CD14-positive monocyte (primary cell): ENCODE data around the gene OR2V2. TPM values are rescaled to one million over a fixed set of nuclear protein-coding genes. Genes with fewer than 3 reads are reported as not detected.

ENCODE experiments used
- DNase-seq, 3 donors: peaks; one replicate each; pipeline ENCODE4 v3.0.0-alpha.2; 2011 to 2022
- H2AFZ ChIP-seq: 2 replicates; pipeline ENCODE4 v1.6.0; 2012; ENCODE audit warnings: mild to moderate bottlenecking, low read depth, low read length, inconsistent platforms; ENCODE audit not compliant: insufficient read depth, poor library complexity, severe bottlenecking
- H3K27ac ChIP-seq, 2 donors: 1 replicate in 1 of 2; 2 replicates in 1 of 2; pipeline ENCODE4 v1.5.1; 2012 to 2013; ENCODE audit warnings: low read length in 2 of 2, control low read depth in 1 of 2, inconsistent platforms in 1 of 2, low read depth in 1 of 2, mild to moderate bottlenecking in 1 of 2
- H3K27me3 ChIP-seq, 2 donors: one replicate each; pipeline versions ENCODE4 v1.6.0 to v1.6.1; 2011 to 2013; ENCODE audit warnings: low read length in 2 of 2; ENCODE audit not compliant: control insufficient read depth in 2 of 2, insufficient read depth in 2 of 2
- H3K36me3 ChIP-seq, 2 donors: replicated peaks in 1 of 2; 1 replicate in 1 of 2; 2 replicates in 1 of 2; pipeline versions ENCODE4 v1.5.1 to v1.6.1; 2012 to 2013; ENCODE audit warnings: low read length in 2 of 2, control low read depth in 1 of 2, inconsistent platforms in 1 of 2, mild to moderate bottlenecking in 1 of 2; ENCODE audit not compliant: insufficient read depth in 2 of 2, control insufficient read depth in 1 of 2
- H3K4me1 ChIP-seq, 2 donors: 1 replicate in 1 of 2; 2 replicates in 1 of 2; pipeline versions ENCODE4 v1.5.1 to v1.6.1; 2012 to 2013; ENCODE audit warnings: low read length in 2 of 2, control low read depth in 1 of 2, inconsistent platforms in 1 of 2, mild to moderate bottlenecking in 1 of 2, moderate library complexity in 1 of 2; ENCODE audit not compliant: insufficient read depth in 2 of 2, control insufficient read depth in 1 of 2
- H3K4me2 ChIP-seq: replicated peaks from 2 replicates; pipeline ENCODE3; 2012; ENCODE audit warnings: low read length, moderate library complexity, mild to moderate bottlenecking; ENCODE audit not compliant: poor library complexity, severe bottlenecking; ENCODE audit errors: extremely low read depth
- H3K4me3 ChIP-seq, 3 experiments: fragments of 200-600 bp in 1 of 3; sonication (generic) in 1 of 3; replicated peaks in 1 of 3; 1 replicate in 2 of 3; 2 replicates in 1 of 3; pipeline ENCODE4 v1.5.1; 2011 to 2013; ENCODE audit warnings: low read length in 3 of 3, mild to moderate bottlenecking in 3 of 3, control low read depth in 2 of 3, low read depth in 2 of 3, inconsistent platforms in 1 of 3, moderate library complexity in 1 of 3
- H3K79me2 ChIP-seq: 2 replicates; pipeline ENCODE4 v1.6.0; 2012; ENCODE audit warnings: mild to moderate bottlenecking, control low read depth, inconsistent platforms, low read length, moderate library complexity; ENCODE audit not compliant: insufficient read depth
- H3K9ac ChIP-seq: 2 replicates; pipeline ENCODE4 v1.6.0; 2017; ENCODE audit warnings: low read length, mild to moderate bottlenecking; ENCODE audit not compliant: insufficient read depth, poor library complexity, severe bottlenecking
- H3K9me3 ChIP-seq, 2 donors: replicated peaks in 1 of 2; 1 replicate in 1 of 2; 2 replicates in 1 of 2; pipeline versions ENCODE4 v1.5.1 to v1.6.1; 2012 to 2013; ENCODE audit warnings: low read length in 2 of 2, control low read depth in 1 of 2; ENCODE audit not compliant: control insufficient read depth in 1 of 2, insufficient read depth in 1 of 2
- H4K20me1 ChIP-seq: 2 replicates; pipeline ENCODE4 v1.6.0; 2012; ENCODE audit warnings: mild to moderate bottlenecking, low read length, control low read depth, moderate library complexity; ENCODE audit not compliant: insufficient read depth
- H3K27ac Mint-ChIP-seq, 7 donors: one replicate each; pipeline ENCODE4 v1.8.0; 2020; ENCODE audit warnings: mild to moderate bottlenecking in 7 of 7, mixed read lengths in 7 of 7, moderate library complexity in 6 of 7, inconsistent platforms in 2 of 7
- H3K27me3 Mint-ChIP-seq, 3 donors: one replicate each; pipeline ENCODE4 v1.8.0; 2021 to 2022; ENCODE audit warnings: low read depth in 3 of 3, mild to moderate bottlenecking in 3 of 3, mixed read lengths in 3 of 3, moderate library complexity in 3 of 3, inconsistent platforms in 1 of 3
- H3K36me3 Mint-ChIP-seq, 2 donors: one replicate each; pipeline ENCODE4 v1.8.0; 2020; ENCODE audit warnings: mixed read lengths in 2 of 2, inconsistent platforms in 1 of 2, mild to moderate bottlenecking in 1 of 2
- H3K4me1 Mint-ChIP-seq: one replicate; pipeline ENCODE4 v1.8.0; 2020; ENCODE audit warnings: mild to moderate bottlenecking, mixed read lengths
- H3K4me3 Mint-ChIP-seq, 2 donors: one replicate each; pipeline ENCODE4 v1.8.0; 2020; ENCODE audit warnings: mild to moderate bottlenecking in 2 of 2, mixed read lengths in 2 of 2, moderate library complexity in 1 of 2
- H3K9me3 Mint-ChIP-seq, 7 donors: one replicate each; pipeline ENCODE4 v1.8.0; 2020 to 2022; ENCODE audit warnings: mixed read lengths in 7 of 7, mild to moderate bottlenecking in 6 of 7, moderate library complexity in 6 of 7, inconsistent platforms in 2 of 7
- CTCF ChIP-seq: fragments of 200-600 bp; IDR thresholded peaks from one replicate; pipeline ENCODE4 v1.8.0; 2022; ENCODE audit warnings: antibody characterized with exemption, mild to moderate bottlenecking
- WGBS: methylation state at CpG from one replicate; pipeline ENCODE4 v1.1.5; 2013; ENCODE audit warnings: missing lambda C conversion rate; ENCODE audit not compliant: insufficient coverage; 5-methylcytosine and 5-hydroxymethylcytosine counted together
- intact Hi-C, 2 donors: fragments of 100-400 bp; cut with micrococcal nuclease; formaldehyde crosslinking; loops; one replicate each; pipeline versions ENCODE4 v1.15.0 to v1.15.1; 2023
- polyA plus RNA-seq, 3 donors: library from polyadenylated mRNA; depleted of rRNA in 1 of 3; unstranded in 2 of 3; stranded (reverse) in 1 of 3; fragments of 300-500 nt in 2 of 3; fragments of >200 nt in 1 of 3; fragmentation: Illumina TruSeq in 2 of 3; gene quantifications; 1 replicate in 2 of 3; 2 replicates in 1 of 3; pipeline ENCODE4 v1.2.3, GENCODE V29; 2012 to 2021

The OR2V2 gene
- polyA plus RNA-seq, 3 donors = not detected

- H3K9me3 Mint-ChIP-seq = peaks cover 0 to 9% (median 3%) of the 10 kb centered on the region in 7 donors
- no peaks in the 10 kb centered on the region for H4K20me1 ChIP-seq
- peaks cover 0 to 8% of the 10 kb centered on the region in 2 donors for H3K9me3 ChIP-seq
- H3K27me3 ChIP-seq = no peaks in the 10 kb centered on the region
- no peak overlapping the region for H3K4me3 Mint-ChIP-seq
- H2AFZ ChIP-seq = no peak overlapping the region
- H3K4me3 ChIP-seq = no peak overlapping the region
- no peak for DNase-seq
- H3K4me1 ChIP-seq = no peaks in the 10 kb centered on the region
- no peaks in the 10 kb centered on the region for H3K79me2 ChIP-seq
- intact Hi-C loops = loop anchor here (10.0 kb wide), 3 partner anchors 286 to 366 kb away; partner anchors contain the start of genes ZFP62 (in 2 of the 2) and MGAT1 (in 1 of the 2)
- H3K27me3 Mint-ChIP-seq = peaks cover 7 to 18% (median 16%) of the 10 kb centered on the region in 3 donors
- H3K9ac ChIP-seq = no peak overlapping the region
- H3K36me3 Mint-ChIP-seq = no peaks in the 10 kb centered on the region
- WGBS = 54% methylated on average over 9 of the region's 9 CpGs
- no peak overlapping the region for H3K27ac Mint-ChIP-seq
- no peaks in the 10 kb centered on the region for H3K36me3 ChIP-seq
- no peak overlapping the region for H3K4me2 ChIP-seq
- no peaks in the 10 kb centered on the region for H3K4me1 Mint-ChIP-seq
- no peak for TF ChIP-seq CTCF
- H3K27ac ChIP-seq = no peak overlapping the region
These were observed 3.8 kb downstream of the OR2V2 start for GRCh38 chr5:181151146-181151545.

GRCh38 chr5:181152406-181152805 is 5.0 kb downstream of the OR2V2 start:
- Histone ChIP-seq H4K20me1 (no peaks in the 10 kb centered on the region), H3K9ac (no peak overlapping the region), H3K4me1 (no peaks in the 10 kb centered on the region), H3K27me3 (no peaks in the 10 kb centered on the region), H3K4me2 (no peak overlapping the region), H3K27ac (no peak overlapping the region), H3K9me3 (peaks cover 0 to 8% of the 10 kb centered on the region in 2 donors), H3K79me2 (no peaks in the 10 kb centered on the region), H3K36me3 (no peaks in the 10 kb centered on the region), H2AFZ (no peak overlapping the region), H3K4me3 (no peak overlapping the region)
- 79% methylated on average over 4 of the region's 9 CpGs for WGBS
- no peak for DNase-seq
- peaks cover 0 to 9% (median 3%) of the 10 kb centered on the region in 7 donors for H3K9me3 Mint-ChIP-seq
- no peaks in the 10 kb centered on the region for H3K4me1 Mint-ChIP-seq
- peaks cover 6 to 20% (median 15%) of the 10 kb centered on the region in 3 donors for H3K27me3 Mint-ChIP-seq
- intact Hi-C loops = loop anchor here (10.0 kb wide), 3 partner anchors 288 to 368 kb away; partner anchors contain the start of genes ZFP62 (in 2 of the 2) and MGAT1 (in 1 of the 2)
- TF ChIP-seq CTCF = no peak
- H3K27ac Mint-ChIP-seq = no peak overlapping the region
- no peaks in the 10 kb centered on the region for H3K36me3 Mint-ChIP-seq
- H3K4me3 Mint-ChIP-seq = no peak overlapping the region
